GM12878 (cell line): ENCODE data around the gene MSRB1. TPM values are rescaled to one million over a fixed set of nuclear protein-coding genes. Genes with fewer than 3 reads are reported as not detected.
A peak's percentile ranks its signal among the peaks of the same experiment; 100 is the strongest.

Experiments
- ATF2 ChIP-seq: IDR thresholded peaks from 2 replicates; pipeline ENCODE4 v1.6.1; 2012; ENCODE audit warnings: low read length, inconsistent platforms
- BACH1 ChIP-seq: fragments of 450-650 bp; IDR thresholded peaks from 2 replicates; pipeline ENCODE4 v1.6.1; 2017; ENCODE audit warnings: mild to moderate bottlenecking, borderline replicate concordance
- BHLHE40 ChIP-seq, 2 experiments: fragments of 450-650 bp in 1 of 2; IDR thresholded peaks; 2 replicates each; pipeline ENCODE4 v1.6.1; 2011 to 2017; ENCODE audit warnings: low read depth in 2 of 2, borderline replicate concordance in 1 of 2, improper control_type of control experiment in 1 of 2, low read length in 1 of 2, mild to moderate bottlenecking in 1 of 2
- CREB1 ChIP-seq: IDR thresholded peaks from 2 replicates; pipeline ENCODE4 v1.6.1; 2012; ENCODE audit warnings: low read depth, mild to moderate bottlenecking, inconsistent platforms
- HDAC2 ChIP-seq: fragments of 200-600 bp; sonication (generic); IDR thresholded peaks from 2 replicates; pipeline ENCODE4 v1.6.1; 2017
- IKZF1 ChIP-seq: fragments of 450-650 bp; conservative IDR thresholded peaks from 2 replicates; pipeline ENCODE4 v1.6.1; 2017; ENCODE audit warnings: antibody characterized with exemption, mild to moderate bottlenecking
- IRF3 ChIP-seq: fragments of 450-650 bp; IDR thresholded peaks from 2 replicates; pipeline ENCODE4 v1.6.1; 2014; ENCODE audit warnings: mild to moderate bottlenecking
- MAX ChIP-seq: IDR thresholded peaks from 2 replicates; pipeline ENCODE4 v1.6.1; 2012; ENCODE audit warnings: low read depth, low read length, improper control_type of control experiment
- MEF2B ChIP-seq: fragments of 450-650 bp; IDR thresholded peaks from 2 replicates; pipeline ENCODE4 v1.6.1; 2018; ENCODE audit warnings: mild to moderate bottlenecking, moderate library complexity; ENCODE audit not compliant: partially characterized antibody, poor library complexity, severe bottlenecking
- NBN ChIP-seq: fragments of 450-650 bp; IDR thresholded peaks from 2 replicates; pipeline ENCODE4 v1.6.1; 2016
- PAX5 ChIP-seq: IDR thresholded peaks from 2 replicates; pipeline ENCODE4 v1.6.1; 2011; ENCODE audit warnings: low read depth, low read length, borderline replicate concordance
- POLR2AphosphoS5 ChIP-seq: IDR thresholded peaks from 2 replicates; pipeline ENCODE4 v1.6.1; 2011; ENCODE audit warnings: mild to moderate bottlenecking, low read length, inconsistent platforms
- POU2F2 ChIP-seq: IDR thresholded peaks from 3 replicates; pipeline ENCODE4 v1.6.1; 2011; ENCODE audit warnings: low read depth, mild to moderate bottlenecking, low read length, borderline replicate concordance
- RB1 ChIP-seq: fragments of 450-650 bp; formaldehyde crosslinking; IDR thresholded peaks from 2 replicates; pipeline ENCODE4 v1.6.1; 2017; ENCODE audit warnings: mild to moderate bottlenecking, borderline replicate concordance
- RELB ChIP-seq: fragments of 450-650 bp; IDR thresholded peaks from 2 replicates; pipeline ENCODE4 v1.6.1; 2017; ENCODE audit warnings: low read depth, mild to moderate bottlenecking, moderate library complexity
- SPI1 ChIP-seq: IDR thresholded peaks from 2 replicates; pipeline ENCODE4 v1.6.1; 2011; ENCODE audit warnings: low read depth, mild to moderate bottlenecking, low read length, moderate library complexity, borderline replicate concordance; ENCODE audit not compliant: insufficient read depth
- STAT3 ChIP-seq: IDR thresholded peaks from 2 replicates; pipeline ENCODE4 v1.6.1; 2011; ENCODE audit warnings: low read depth, low read length, improper control_type of control experiment
- ZNF687 ChIP-seq: fragments of 450-650 bp; IDR thresholded peaks from 2 replicates; pipeline ENCODE4 v1.6.1; 2017; ENCODE audit warnings: mild to moderate bottlenecking, moderate library complexity
- polyA plus RNA-seq, 11 experiments: library from polyadenylated mRNA; depleted of rRNA in 4 of 11; unstranded in 6 of 11; stranded (reverse) in 5 of 11; fragments of >200 nt; fragmentation: Nextera tagmentation in 4 of 11; fragmentation: Illumina TruSeq in 1 of 11; extraction: Ambion mirVana in 4 of 11; extraction: Trizol in 1 of 11; gene quantifications; 1 replicate in 1 of 11; 2 replicates in 10 of 11; pipeline versions ENCODE4 v1.2.1 to v1.2.3, GENCODE V29; 2011 to 2016; ENCODE audit warnings: inconsistent platforms in 2 of 11, missing spikeins in 2 of 11, low read depth in 1 of 11
- total RNA-seq, 4 experiments: library from RNA; depleted of rRNA in 3 of 4; stranded (reverse); fragments of >200 nt in 3 of 4; fragmentation: Illumina TruSeq in 1 of 4; extraction: Trizol in 1 of 4; gene quantifications; 2 replicates each; pipeline versions ENCODE4 v1.2.1 to v1.2.3, GENCODE V29; 2013 to 2021

The MSRB1 gene
- total and polyA plus RNA-seq, 10 of the 15 experiments (the other 5 are each of a cell fraction or from before 2014, with no cell fraction given): 5.1 to 48.6 (median 25.7) TPM

- TF ChIP-seq IKZF1 (peak; percentile 54), NBN (peak; percentile 24), ATF2 (no peak), BACH1 (peak; percentile 17; the same call in 1 of the 2 replicates), IRF3 (0 out of 2 replicates have a peak, but pooled peaks have one; percentile 28), RB1 (peak; percentile 45; the same call in 1 of the 2 replicates), POLR2AphosphoS5 (peak; percentile 79; the same call in 1 of the 2 replicates), POU2F2 (peak; percentile 23; the same call in 1 of the 3 replicates), SPI1 (peak; percentile 37; the same call in 1 of the 2 replicates), HDAC2 (no peak), ZNF687 (peak; percentile 45; the same call in 1 of the 2 replicates), MEF2B (peak; percentile 31), RELB (peak; percentile 89; the same call in 1 of the 2 replicates), STAT3 (no peak), CREB1 (peak; percentile 34; the same call in 1 of the 2 replicates), PAX5 (no peak), MAX (peak; percentile 79; the same call in 1 of the 2 replicates), BHLHE40 (IDR thresholded peaks at IDR 0.05; ENCODE audit: borderline replicate concordance in 1 of 2, low read depth in 2 of 2, low read length in 1 of 2) (0 out of 4 replicates have a peak, but pooled peaks of 1 of the 2 experiments have one; percentile 22)
Measured at GRCh38 chr16:1942810-1943726, at the start of gene MSRB1 (continued).
